ENCODE measurements around the gene SEMG1.

GRCh38 chr20:45189861-45190260 lies 17.0 kb upstream of the SEMG1 start:
- TF ChIP-seq CTCF (IDR thresholded peaks at IDR 0.05) (no peak), POLR2A (IDR thresholded peaks at IDR 0.05) (no peak)
